ENCODE data around the gene MZT2B.
"Not testable (repeated sequence)": the region's sequence is repeated elsewhere in the genome, so short reads cannot be mapped to it uniquely, and the experiment has no call there.

Gene MZT2B

GRCh38 chr2:130190237-130190636 is 8.2 kb downstream of the MZT2B start:
- no peak for TF ChIP-seq CTCF (IDR thresholded peaks at IDR 0.05; ENCODE audit: low read depth, low read length, poor library complexity, severe bottlenecking)
- no peak for TF ChIP-seq EZH2phosphoT487 (IDR thresholded peaks at IDR 0.05; ENCODE audit: borderline replicate concordance, low read length)
- no peaks in the 10 kb centered on the region for H4K20me1 ChIP-seq (ENCODE audit: control insufficient read depth, insufficient read depth, low read depth, low read length)

GRCh38 chr2:130191319-130191718 is 9.3 kb downstream of the MZT2B start:
- H3K9me3 ChIP-seq (ENCODE audit: control insufficient read depth, insufficient read depth, low read length); H4K20me1 ChIP-seq (ENCODE audit: control insufficient read depth, insufficient read depth, low read depth, low read length); H3K27ac ChIP-seq (ENCODE audit: low read depth, low read length); H3K36me3 ChIP-seq (ENCODE audit: control insufficient read depth, low read length); H3F3A ChIP-seq (ENCODE audit: control insufficient read depth, insufficient read depth); H3K27me3 ChIP-seq (ENCODE audit: control insufficient read depth, low read length); H3K4me1 ChIP-seq (ENCODE audit: control insufficient read depth, low read length); H3K9me2 ChIP-seq (replicated peaks; ENCODE audit: control insufficient read depth, low read length); H3K79me2 ChIP-seq (ENCODE audit: control insufficient read depth, low read length); H3K4me3 ChIP-seq (ENCODE audit: low read length); H3K4me2 ChIP-seq (ENCODE audit: low read length): not testable (repeated sequence)

More at GRCh38 chr2:130190237-130190636, 8.2 kb downstream of the MZT2B start:
- H3K9me2 ChIP-seq (replicated peaks; ENCODE audit: control insufficient read depth, low read length) = no peaks in the 10 kb centered on the region
- H3K27me3 ChIP-seq (ENCODE audit: control insufficient read depth, low read length) = no peaks in the 10 kb centered on the region
- H3K4me1 ChIP-seq (ENCODE audit: control insufficient read depth, low read length) = no peaks in the 10 kb centered on the region
- H3K9me3 ChIP-seq (ENCODE audit: control insufficient read depth, insufficient read depth, low read length) = no peaks in the 10 kb centered on the region
- H3K79me2 ChIP-seq (ENCODE audit: control insufficient read depth, low read length) = peaks cover 13% of the 10 kb centered on the region
- H3K36me3 ChIP-seq (ENCODE audit: control insufficient read depth, low read length) = peaks cover 8% of the 10 kb centered on the region; the same call in 1 of the 2 replicates
- H3F3A ChIP-seq (ENCODE audit: control insufficient read depth, insufficient read depth) = no peaks in the 10 kb centered on the region
- H3K4me2 ChIP-seq (ENCODE audit: low read length) = no peak overlapping the region
- no peak overlapping the region for H3K27ac ChIP-seq (ENCODE audit: low read depth, low read length)
- H3K4me3 ChIP-seq (ENCODE audit: low read length) = no peak overlapping the region

GRCh38 chr2:130192451-130192850 is 10.4 kb downstream of the MZT2B start:
- not testable (repeated sequence) for H3K4me2 ChIP-seq (ENCODE audit: low read length); H3K79me2 ChIP-seq (ENCODE audit: control insufficient read depth, low read length); H3K36me3 ChIP-seq (ENCODE audit: control insufficient read depth, low read length); H3F3A ChIP-seq (ENCODE audit: control insufficient read depth, insufficient read depth); H3K4me3 ChIP-seq (ENCODE audit: low read length); H3K27ac ChIP-seq (ENCODE audit: low read depth, low read length); H3K4me1 ChIP-seq (ENCODE audit: control insufficient read depth, low read length); H3K27me3 ChIP-seq (ENCODE audit: control insufficient read depth, low read length); H3K9me2 ChIP-seq (replicated peaks; ENCODE audit: control insufficient read depth, low read length); H3K9me3 ChIP-seq (ENCODE audit: control insufficient read depth, insufficient read depth, low read length); H4K20me1 ChIP-seq (ENCODE audit: control insufficient read depth, insufficient read depth, low read depth, low read length)

- H3K9me2 ChIP-seq (replicated peaks; ENCODE audit: control insufficient read depth, low read length); H3K4me1 ChIP-seq (ENCODE audit: control insufficient read depth, low read length); H3K27ac ChIP-seq (ENCODE audit: low read depth, low read length); H4K20me1 ChIP-seq (ENCODE audit: control insufficient read depth, insufficient read depth, low read depth, low read length); H3F3A ChIP-seq (ENCODE audit: control insufficient read depth, insufficient read depth); H3K4me3 ChIP-seq (ENCODE audit: low read length); H3K36me3 ChIP-seq (ENCODE audit: control insufficient read depth, low read length); H3K4me2 ChIP-seq (ENCODE audit: low read length); H3K79me2 ChIP-seq (ENCODE audit: control insufficient read depth, low read length); H3K9me3 ChIP-seq (ENCODE audit: control insufficient read depth, insufficient read depth, low read length); H3K27me3 ChIP-seq (ENCODE audit: control insufficient read depth, low read length): not testable (repeated sequence)
Measured at GRCh38 chr2:130193824-130194223, 11.8 kb downstream of the MZT2B start.

GRCh38 chr2:130195089-130195635 is 13.1 kb downstream of the MZT2B start:
- not testable (repeated sequence) for H3K27ac ChIP-seq (ENCODE audit: low read depth, low read length); H3F3A ChIP-seq (ENCODE audit: control insufficient read depth, insufficient read depth); H3K79me2 ChIP-seq (ENCODE audit: control insufficient read depth, low read length); H3K9me3 ChIP-seq (ENCODE audit: control insufficient read depth, insufficient read depth, low read length); H4K20me1 ChIP-seq (ENCODE audit: control insufficient read depth, insufficient read depth, low read depth, low read length); H3K4me2 ChIP-seq (ENCODE audit: low read length); H3K4me3 ChIP-seq (ENCODE audit: low read length); H3K9me2 ChIP-seq (replicated peaks; ENCODE audit: control insufficient read depth, low read length); H3K4me1 ChIP-seq (ENCODE audit: control insufficient read depth, low read length); H3K27me3 ChIP-seq (ENCODE audit: control insufficient read depth, low read length); H3K36me3 ChIP-seq (ENCODE audit: control insufficient read depth, low read length)

GRCh38 chr2:130196052-130196451 is 14.0 kb downstream of the MZT2B start:
- not testable (repeated sequence) for H3K36me3 ChIP-seq (ENCODE audit: control insufficient read depth, low read length); H3K4me3 ChIP-seq (ENCODE audit: low read length); H3K4me2 ChIP-seq (ENCODE audit: low read length); H3K4me1 ChIP-seq (ENCODE audit: control insufficient read depth, low read length); H4K20me1 ChIP-seq (ENCODE audit: control insufficient read depth, insufficient read depth, low read depth, low read length); H3K9me2 ChIP-seq (replicated peaks; ENCODE audit: control insufficient read depth, low read length); H3K9me3 ChIP-seq (ENCODE audit: control insufficient read depth, insufficient read depth, low read length); H3K27me3 ChIP-seq (ENCODE audit: control insufficient read depth, low read length); H3K27ac ChIP-seq (ENCODE audit: low read depth, low read length); H3F3A ChIP-seq (ENCODE audit: control insufficient read depth, insufficient read depth); H3K79me2 ChIP-seq (ENCODE audit: control insufficient read depth, low read length)
